ENCODE measurements around the gene TBP.

The TBP gene

GRCh38 chr6:170535004-170535403 is 19.2 kb upstream of the TBP start:
- DNase-seq (ENCODE audit: low read depth, low spot score): no peak

DNA sequence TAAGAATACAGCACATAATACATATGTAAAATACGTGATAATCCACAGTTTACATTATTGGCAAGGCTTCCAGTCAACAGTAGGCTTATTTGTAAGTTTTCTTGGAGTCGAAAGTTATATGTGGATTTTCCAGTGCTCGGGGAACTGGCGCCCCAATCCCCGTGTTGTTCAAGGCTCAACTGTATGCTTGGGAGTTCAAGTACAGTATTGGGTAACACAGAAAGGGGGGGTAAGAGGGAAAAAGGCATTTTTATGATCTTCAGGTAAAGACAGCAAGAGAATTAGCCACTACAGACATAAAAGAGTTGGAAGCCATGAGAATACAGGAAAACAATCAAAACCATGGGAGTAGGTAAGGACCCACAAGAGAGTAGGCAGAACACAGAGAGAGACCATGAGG is 17.5 kb upstream of the TBP start:
- DNase-seq (ENCODE audit: low read depth, low spot score): no peak

- DNase-seq (ENCODE audit: low read depth, low spot score): no peak
Measured at GRCh38 chr6:170537329-170537728, 16.8 kb upstream of the TBP start.

DNA sequence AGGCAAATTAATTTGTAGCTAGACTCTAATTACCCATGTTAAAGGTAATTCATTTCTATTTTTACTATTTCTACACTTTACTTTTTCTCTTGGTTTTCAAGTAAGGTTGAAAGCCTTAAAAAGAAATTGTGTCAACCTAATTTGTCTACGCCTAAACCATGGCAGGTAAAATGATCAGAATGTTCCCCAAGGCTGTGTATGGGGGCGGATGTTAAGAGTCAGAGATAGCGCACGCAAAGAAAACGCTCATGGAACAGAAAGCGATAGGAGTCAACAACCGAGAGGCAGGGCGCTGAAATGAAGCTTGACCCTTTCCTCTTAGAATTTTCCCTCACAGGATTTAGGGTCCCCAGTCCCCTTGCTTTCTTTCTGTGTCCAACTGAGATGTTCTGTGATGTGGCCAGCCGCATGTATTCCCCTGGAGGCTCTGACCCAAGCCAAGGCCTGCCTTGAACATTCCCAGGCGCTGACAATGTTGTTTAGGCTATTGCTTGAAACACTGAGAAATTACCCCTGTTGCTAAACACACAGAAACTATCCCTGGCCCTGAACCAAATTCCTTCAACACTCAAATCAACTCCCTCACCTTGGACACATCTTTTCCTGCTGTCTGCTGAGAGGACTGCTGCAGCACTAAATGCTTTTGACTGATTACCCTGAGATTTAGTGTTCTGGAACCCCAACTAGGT is 12.0 kb upstream of the TBP start:
- DNase-seq (ENCODE audit: low read depth, low spot score): no peak

GRCh38 chr6:170545405-170545804 is 8.8 kb upstream of the TBP start:
- DNase-seq (ENCODE audit: low read depth, low spot score): no peak

DNA sequence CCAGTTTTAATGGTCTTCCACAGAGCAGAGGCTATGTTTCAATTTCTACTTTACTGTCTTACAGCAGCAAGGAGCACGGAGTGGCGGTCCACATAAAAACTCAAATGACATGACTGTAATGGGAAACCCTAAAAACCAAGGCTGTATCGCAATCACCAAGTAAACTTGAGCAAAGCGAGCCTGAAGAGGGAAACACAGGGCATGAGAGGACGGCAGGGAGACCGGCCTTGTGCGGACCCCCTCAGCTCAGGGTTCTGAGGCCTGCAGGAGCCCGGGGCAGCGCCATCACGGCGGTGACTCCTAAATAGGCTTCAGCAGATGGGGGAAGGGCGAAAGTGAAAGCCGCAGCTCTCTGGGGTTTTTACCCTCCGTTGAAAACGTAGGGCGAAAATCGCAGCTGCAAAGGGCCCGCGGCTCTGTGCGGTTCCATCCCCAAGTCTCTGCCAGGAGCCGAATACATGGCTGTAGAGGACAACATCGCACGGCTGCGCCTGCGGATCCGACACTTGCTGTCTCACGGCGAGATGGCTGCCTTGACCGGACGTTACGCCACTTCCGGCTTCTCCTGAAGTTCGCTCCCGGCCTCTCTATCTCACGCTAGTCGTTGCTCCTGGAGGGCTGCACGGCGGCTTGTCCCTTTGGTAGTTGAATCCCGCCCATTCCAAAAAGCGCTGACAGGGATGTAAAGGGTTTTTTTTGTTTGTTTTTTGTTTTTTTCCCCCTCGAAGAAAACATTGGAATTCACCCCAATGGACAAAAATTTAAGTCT is 1.2 kb upstream of the TBP start, which contains the start of gene PSMB1:
PSMB1 (minus strand) TSS at position 543 of the 769 bp plus-strand sequence; CDS start at position 478, 65 bp downstream.
- peak; percentile 92 for DNase-seq (ENCODE audit: low read depth, low spot score)

GRCh38 chr6:170553534-170554012 is 596 bp upstream of the TBP start:
- peak; percentile 7 for DNase-seq (ENCODE audit: low read depth, low spot score)

GRCh38 chr6:170554796-170555137 is 598 bp downstream of the TBP start:
- DNase-seq (ENCODE audit: low read depth, low spot score): no peak

GRCh38 chr6:170555305-170555704 is 1.1 kb downstream of the TBP start:
- no peak for DNase-seq (ENCODE audit: low read depth, low spot score)

GRCh38 chr6:170561555-170561954 is 7.4 kb downstream of the TBP start:
- DNase-seq (ENCODE audit: low read depth, low spot score): no peak

DNA sequence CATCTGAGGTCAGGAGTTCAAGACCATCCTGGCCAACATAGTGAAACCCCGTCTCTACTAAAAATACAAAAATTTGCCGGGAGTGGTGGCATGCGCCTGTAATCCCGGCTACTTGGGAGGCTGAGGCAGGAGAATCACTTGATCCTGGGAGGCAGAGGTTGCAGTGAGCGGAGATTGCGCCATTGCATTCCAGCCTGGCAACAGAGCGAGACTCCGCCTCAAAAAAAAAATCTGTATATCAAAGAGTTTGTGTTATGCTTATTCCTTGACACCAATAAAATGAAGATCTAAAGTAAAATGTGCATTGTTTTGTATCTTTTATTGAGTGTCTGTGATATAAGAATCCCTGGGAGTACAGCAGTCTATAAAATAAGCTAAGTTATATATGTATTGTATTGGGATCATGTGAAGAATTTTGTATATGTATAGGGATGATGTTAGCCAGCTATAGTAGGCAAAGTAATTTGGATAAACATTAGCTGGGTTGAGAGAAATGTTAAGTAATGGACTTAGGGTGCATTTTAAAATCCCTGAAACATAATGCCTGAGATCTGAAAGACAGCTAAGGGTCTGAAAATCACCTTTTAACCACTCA is 10.9 kb downstream of the TBP start:
- DNase-seq (ENCODE audit: low read depth, low spot score): no peak

DNA sequence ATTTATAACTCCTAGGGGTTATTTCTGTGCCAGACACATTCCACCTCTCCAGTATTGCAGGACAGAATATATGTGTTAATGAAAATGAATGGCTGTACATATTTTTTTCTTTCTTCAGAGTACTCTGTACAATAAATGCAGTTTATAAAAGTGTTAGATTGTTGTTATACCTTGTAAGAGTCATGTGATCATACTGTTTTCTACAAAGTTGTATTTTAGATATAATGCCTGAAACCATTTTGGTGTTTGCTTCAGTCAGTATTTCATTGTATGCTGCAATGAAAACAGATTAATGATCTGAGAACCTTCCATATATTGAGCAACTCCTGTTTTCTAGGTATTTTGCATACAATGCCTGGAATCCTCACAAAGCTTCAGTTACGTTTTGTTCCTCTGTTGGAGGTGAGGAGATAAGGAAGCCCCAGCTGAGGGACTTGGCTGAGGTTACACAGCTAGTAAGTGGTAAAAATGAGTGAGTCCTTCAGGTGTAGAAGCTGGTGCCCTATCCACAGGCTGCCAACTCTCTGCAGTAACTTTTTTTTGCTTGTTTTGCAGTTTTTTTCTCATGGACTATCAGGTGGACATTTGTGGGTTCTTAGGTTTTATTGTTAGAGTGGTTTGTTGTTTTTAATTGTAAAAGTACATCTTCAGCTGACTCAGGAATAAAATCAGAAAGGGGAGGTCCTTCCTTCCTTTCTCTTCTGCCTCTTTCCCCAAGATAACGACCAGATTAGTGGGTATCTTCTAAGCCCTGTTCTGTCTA is 18.7 kb downstream of the TBP start:
- no peak for DNase-seq (ENCODE audit: low read depth, low spot score)

DNA sequence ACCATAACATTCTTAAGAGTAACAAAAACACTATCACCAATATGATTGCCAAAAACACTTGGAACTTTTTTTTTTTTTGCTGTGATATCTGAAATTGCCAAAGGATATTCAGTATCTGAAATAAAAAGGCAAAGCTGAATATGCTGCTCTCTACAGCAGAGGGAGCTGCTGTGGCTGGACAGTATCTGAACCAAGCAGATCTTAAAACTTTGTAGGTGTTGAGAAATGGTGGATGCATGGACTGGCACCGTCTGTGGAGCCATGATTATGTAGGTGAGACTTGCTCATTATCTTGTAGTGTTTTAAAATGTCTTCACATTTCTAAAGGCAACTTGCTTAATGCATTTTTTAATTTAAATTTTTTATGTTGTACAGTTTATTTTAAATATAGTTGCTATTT is 21.1 kb downstream of the TBP start:
- DNase-seq (ENCODE audit: low read depth, low spot score): no peak

DNA sequence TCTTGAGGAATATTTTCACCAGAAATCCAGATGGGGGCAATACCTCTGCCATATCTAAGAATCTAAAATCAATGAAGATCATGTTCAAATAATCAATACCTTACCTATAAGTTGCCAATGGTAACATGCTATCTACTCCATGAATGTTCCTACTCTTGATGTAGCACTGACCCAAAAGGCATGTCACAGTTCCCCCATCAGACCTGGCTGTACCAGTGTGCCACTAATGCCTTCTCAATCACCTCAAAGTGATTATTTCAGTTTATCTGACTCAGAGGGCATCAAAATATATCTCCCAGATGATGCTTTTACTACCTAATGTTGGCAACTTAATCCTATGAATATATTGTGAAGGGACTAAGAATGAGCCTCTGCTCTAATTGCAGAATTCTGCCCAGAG is 24.7 kb downstream of the TBP start:
- no peak for DNase-seq (ENCODE audit: low read depth, low spot score)

GRCh38 chr6:170583756-170584180 is 29.6 kb downstream of the TBP start:
- DNase-seq (ENCODE audit: low read depth, low spot score): no peak

DNA sequence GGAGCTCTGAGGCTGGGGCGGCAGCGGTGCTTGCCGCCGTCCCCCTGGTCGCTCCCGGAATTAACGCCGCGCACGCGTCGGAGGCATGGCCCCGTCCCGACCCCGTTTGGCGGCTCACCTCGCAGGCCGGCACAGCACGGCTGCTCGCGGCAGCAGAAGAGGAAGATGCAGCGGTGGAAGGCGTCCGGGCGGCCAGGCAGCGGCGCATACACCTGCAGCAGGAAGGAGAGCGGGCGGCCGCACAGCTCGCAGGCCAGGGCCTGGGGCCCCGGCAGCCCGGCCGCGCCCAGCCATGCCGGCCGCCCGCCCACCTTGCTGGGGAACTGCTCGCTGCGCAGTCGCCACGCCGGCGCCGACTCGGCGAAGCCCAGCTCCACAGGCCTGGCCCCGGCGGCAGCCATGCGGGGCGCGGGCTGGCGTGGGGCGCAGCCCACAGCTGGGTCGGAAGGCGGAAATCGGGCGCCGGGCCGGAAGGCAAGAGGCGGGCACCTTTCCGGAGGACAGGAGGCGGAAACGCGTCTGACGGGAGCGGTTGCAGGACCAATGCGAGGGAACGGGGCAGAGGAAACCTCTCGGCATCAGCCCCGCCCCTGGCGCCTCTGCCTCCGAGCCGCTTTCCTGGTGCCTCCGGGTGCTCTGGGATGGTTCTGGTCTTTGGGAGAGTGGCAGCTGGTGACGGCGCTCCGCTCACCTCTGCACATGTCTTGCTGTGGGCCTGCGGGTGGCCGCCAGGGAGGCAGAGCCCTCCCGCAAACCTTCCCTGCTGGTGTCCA is 30.2 kb downstream of the TBP start, which contains the start of gene PDCD2:
PDCD2 (minus strand) TSS at position 457 of the 773 bp plus-strand sequence; CDS start at position 401, 56 bp downstream.
- peak; percentile 53 for DNase-seq (ENCODE audit: low read depth, low spot score)

- no peak for DNase-seq (ENCODE audit: low read depth, low spot score)
Measured at GRCh38 chr6:170584954-170585498, 30.9 kb downstream of the TBP start.

- DNase-seq (ENCODE audit: low read depth, low spot score): no peak
Measured at GRCh38 chr6:170590725-170591124, 36.6 kb downstream of the TBP start.

DNA sequence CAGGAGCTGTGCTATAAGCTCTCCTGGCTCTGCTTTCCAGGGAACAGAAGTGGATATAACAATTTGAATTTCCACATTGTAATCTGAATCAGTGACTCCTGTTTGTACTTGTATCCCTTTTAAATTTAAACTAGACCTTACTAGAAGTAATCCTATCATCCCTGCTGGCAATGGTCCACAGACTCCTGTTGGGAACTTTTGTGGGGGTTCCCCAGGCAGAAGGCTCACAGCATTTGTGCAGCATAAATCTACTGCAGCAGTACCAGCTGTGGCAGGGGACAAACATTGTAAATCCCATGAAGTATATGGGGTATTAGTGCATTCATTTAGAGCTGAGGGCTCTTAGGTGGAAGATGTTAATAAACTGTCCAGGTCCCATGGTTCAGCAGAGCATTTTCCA is 42.3 kb downstream of the TBP start:
- DNase-seq (ENCODE audit: low read depth, low spot score): no peak

DNA sequence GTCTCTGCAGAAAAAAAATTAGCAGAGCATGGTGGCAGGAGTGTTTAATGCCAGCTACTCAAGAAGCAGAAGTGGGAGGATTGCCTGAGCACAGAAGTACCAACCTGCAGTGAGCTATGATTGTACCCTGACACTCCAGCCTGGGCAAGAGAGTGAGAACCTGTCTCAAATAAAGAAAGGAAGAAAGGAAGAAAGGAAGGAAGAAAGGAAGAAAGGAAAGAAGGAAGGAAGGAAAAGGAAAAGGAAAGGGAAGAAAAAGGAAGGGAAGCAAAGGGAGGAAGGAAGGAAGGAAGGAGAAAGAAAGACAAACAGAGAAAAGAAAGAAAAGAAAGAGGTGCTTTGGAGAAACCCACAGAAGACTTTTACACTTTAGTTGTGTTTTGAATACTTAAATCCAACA is 43.1 kb downstream of the TBP start:
- DNase-seq (ENCODE audit: low read depth, low spot score): no peak

All from smooth muscle cell of the brain vasculature (primary cell).